GM10248 (cell line): ENCODE measurements around the gene KRT79.

Experiments
- CTCF ChIA-PET: fragments of 300-600 bp; sonication (Branson Sonifier 250); formaldehyde crosslinking; extraction: SDS; loops from one replicate; lab custom pipeline; 2021; ENCODE audit warnings: antibody characterized with exemption; lab: Yijun Ruan, JAX
- POLR2A ChIA-PET: fragments of 350-650 bp; sonication (Branson Sonifier 250); formaldehyde crosslinking; extraction: SDS; loops from one replicate; lab custom pipeline; 2020; ENCODE audit warnings: antibody characterized with exemption; lab: Yijun Ruan, JAX
- DNase-seq: peaks from one replicate; pipeline ENCODE4 v3.0.0; 2012; ENCODE audit errors: extremely low spot score
- CTCF ChIP-seq: IDR thresholded peaks from 2 replicates; pipeline ENCODE4 v1.5.1; 2012; ENCODE audit warnings: mild to moderate bottlenecking, low read depth; ENCODE audit errors: extremely low read depth, missing control alignments, control extremely low read depth

Gene KRT79

GRCh38 chr12:52836042-52836466, 1.9 kb upstream of the KRT79 start:
- no peak for TF ChIP-seq CTCF
- DNase-seq = no peak
- ChIA-PET POLR2A (no interaction called here), CTCF (interaction anchor here (2.1 kb wide), 1 partner anchor 29 kb away, joined by 5 read pairs; no protein-coding TSS in a partner anchor)

DNA sequence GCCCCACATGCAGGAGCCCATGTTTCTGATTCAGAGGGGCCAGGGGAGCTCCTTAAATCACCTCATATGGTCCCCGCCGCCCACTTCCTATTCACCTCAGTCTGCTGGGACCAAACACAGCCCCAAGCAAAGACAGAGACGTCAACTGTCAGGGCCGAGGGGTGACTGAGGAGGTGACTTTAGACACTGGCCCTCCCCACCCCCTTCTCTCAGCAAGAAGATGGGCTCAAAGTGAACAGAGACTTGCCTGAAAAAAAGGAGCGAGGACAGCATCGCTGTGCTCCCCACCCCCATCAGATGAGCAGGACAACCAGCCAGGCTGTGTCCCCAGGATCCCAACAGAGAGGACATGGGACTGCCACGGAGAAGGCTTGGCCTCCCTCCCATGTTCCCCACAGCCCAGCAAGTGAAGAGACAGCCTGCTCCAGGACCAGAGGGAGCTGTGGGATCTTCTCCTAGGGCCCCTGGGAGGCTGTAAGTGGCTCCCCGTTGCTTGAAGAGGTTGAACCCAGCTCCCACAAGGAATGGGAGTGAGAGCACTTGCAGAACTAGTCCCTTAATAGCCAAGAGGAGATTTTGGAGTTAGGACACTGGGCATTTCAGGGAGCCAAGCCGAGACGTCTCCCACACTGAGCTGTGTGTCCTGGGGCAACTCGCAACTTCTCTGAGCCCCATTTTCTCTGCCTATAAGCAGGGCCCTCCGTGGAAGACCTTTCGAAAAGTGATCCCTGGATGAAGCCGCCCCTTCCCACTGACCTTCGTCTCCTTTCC, 1.3 kb upstream of the KRT79 start:
- CTCF ChIA-PET = interaction anchor here (2.1 kb wide), 1 partner anchor 30 kb away, joined by 5 read pairs; no protein-coding TSS in a partner anchor
- DNase-seq = no peak
- TF ChIP-seq CTCF = no peak
- POLR2A ChIA-PET = no interaction called here

- no peak for TF ChIP-seq CTCF
- POLR2A ChIA-PET = no interaction called here
- CTCF ChIA-PET = no interaction called here
- no peak for DNase-seq
Observed at GRCh38 chr12:52834727-52835001, 553 bp upstream of the KRT79 start.

DNA sequence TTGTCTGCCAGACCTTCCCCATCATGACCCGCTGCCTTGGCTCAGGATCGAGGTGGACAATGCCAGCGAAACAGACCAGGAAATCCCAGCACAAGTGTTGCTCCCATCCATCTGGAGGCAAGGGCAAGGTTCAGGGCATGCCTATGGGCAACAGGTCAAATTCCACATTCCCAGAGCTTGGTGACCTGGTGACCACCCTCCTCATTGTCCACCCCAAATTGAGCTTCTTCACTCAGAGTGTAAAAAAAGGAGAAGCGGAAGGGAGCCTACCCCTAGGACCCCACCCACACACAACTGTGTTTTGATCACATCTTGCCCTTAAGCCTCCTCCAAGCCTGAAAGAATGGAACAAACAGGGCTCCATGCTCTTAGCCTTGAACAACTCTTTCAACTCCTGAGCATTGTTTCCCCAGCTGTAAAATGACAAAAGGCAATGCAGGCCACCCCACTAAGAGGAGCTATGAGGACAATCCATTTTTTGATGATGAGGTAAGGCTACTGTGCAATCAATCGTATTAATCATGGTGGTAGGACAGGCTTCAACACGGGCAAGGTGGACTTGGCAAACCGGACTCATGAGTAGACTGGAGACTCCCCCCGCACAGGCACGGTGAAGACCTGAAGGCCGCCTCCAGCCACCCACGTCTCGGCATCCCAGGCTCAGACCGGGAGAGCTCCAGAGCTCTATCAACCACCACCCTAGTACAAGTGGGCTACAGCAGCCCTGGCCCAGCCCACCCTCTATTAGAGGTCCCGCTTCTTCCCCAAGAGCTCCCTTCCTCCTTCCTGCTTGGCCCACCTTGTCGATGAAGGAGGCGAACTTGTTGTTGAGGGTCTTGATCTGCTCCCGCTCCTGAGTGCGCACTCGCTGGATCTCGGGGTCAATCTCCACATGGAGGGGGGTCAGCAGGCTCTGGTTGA, 866 bp downstream of the KRT79 start:
- ChIA-PET POLR2A (no interaction called here), CTCF (interaction anchor here (1.2 kb wide), 1 partner anchor 148 kb away, joined by 3 read pairs; no protein-coding TSS in a partner anchor)
- DNase-seq = no peak
- TF ChIP-seq CTCF = no peak

- CTCF ChIA-PET = interaction anchor here (1.2 to 2.3 kb wide), 2 partner anchors 8 to 148 kb away, joined by 3 to 7 read pairs; no protein-coding TSS in a partner anchor
- no peak for TF ChIP-seq CTCF
- no peak for DNase-seq
- POLR2A ChIA-PET = no interaction called here
Observed at GRCh38 chr12:52832451-52832850, 1.7 kb downstream of the KRT79 start.

- CTCF ChIA-PET = interaction anchor here (2.3 kb wide), 1 partner anchor 9 kb away, joined by 7 read pairs; no protein-coding TSS in a partner anchor
- POLR2A ChIA-PET = no interaction called here
- TF ChIP-seq CTCF = no peak
- no peak for DNase-seq
Observed at GRCh38 chr12:52831251-52831650, 2.9 kb downstream of the KRT79 start.
